Measurements from ENCODE around the gene MEGF11.

- TF ChIP-seq CTCF (tag by site-specific recombination; IDR thresholded peaks at IDR 0.05), result no peak
- TF ChIP-seq YY1 (tag by site-specific recombination; IDR thresholded peaks at IDR 0.05), result no peak
- no peak for TF ChIP-seq ZNF248 (tag by site-specific recombination; IDR thresholded peaks at IDR 0.05)
- TF ChIP-seq PRDM10 (tag by site-specific recombination; IDR thresholded peaks at IDR 0.05), result no peak
- no peak for TF ChIP-seq ZNF280D (tag by site-specific recombination; IDR thresholded peaks at IDR 0.05)
- no peak for TF ChIP-seq ZSCAN30 (tag by site-specific recombination; IDR thresholded peaks at IDR 0.05)
- TF ChIP-seq ZNF513 (tag by site-specific recombination; IDR thresholded peaks at IDR 0.05), result no peak
- no peak for TF ChIP-seq ZBTB11 (tag by site-specific recombination; conservative IDR thresholded peaks at IDR 0.05; ENCODE audit: low read depth)
- no peak for TF ChIP-seq ZNF138 (tag by site-specific recombination; IDR thresholded peaks at IDR 0.05; ENCODE audit: borderline replicate concordance)
- TF ChIP-seq AEBP2 (tag by site-specific recombination; IDR thresholded peaks at IDR 0.05; ENCODE audit: borderline replicate concordance), result no peak
- TF ChIP-seq ZBTB8A (tag by site-specific recombination; IDR thresholded peaks at IDR 0.05), result no peak
- TF ChIP-seq ZNF148 (tag by site-specific recombination; IDR thresholded peaks at IDR 0.05; ENCODE audit: borderline replicate concordance), result no peak
- no peak for TF ChIP-seq ZNF274 (IDR thresholded peaks at IDR 0.05; ENCODE audit: low read length)
- TF ChIP-seq ZNF274 (tag by site-specific recombination; IDR thresholded peaks at IDR 0.05; ENCODE audit: borderline replicate concordance), result no peak
Measured at GRCh38 chr15:66220601-66221000, 32.9 kb downstream of the MEGF11 start.
